ENCODE measurements around the gene BMP7. TPM values are rescaled to one million over a fixed set of nuclear protein-coding genes. Genes with fewer than 3 reads are reported as not detected.

BMP7 gene
- total and polyA plus RNA-seq, 7 donors: under 0.01 to 5.4 (median 2.5) TPM

DNA sequence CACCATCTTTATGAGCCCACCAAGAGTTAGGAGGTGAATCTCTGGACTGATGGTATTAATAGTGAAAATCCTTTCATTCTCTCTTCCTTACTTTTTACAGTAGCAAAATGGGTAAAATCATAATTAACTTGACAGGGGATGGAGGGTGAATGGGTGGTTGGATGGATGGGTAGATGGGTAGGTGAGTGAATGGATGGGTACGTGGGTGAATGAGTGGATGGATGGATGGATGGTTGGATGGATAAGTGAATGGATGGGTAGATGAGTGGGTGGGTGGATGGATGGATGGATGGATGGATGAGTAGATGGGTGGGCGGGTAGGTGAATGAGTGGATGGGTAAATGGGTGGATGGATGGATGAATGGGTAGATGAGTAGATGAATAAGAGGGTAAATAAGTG lies 63.2 kb downstream of the BMP7 start:
- peaks cover 0 to 3% (median 0%) of the 10 kb centered on the region in 4 donors for H3K9me3 ChIP-seq
- intact Hi-C loops (cut with DNase I): no loop called here
- 87 to 89% methylated on average over 2 of the region's 2 CpGs for WGBS, 2 donors

GRCh38 chr20:57202309-57202708 lies 64.1 kb downstream of the BMP7 start:
- H3K4me3 ChIP-seq: no peak overlapping the region
- H3K36me3 ChIP-seq: no peaks in the 10 kb centered on the region
- no peak for DNase-seq
- 89 to 95% methylated on average over 14 of the region's 14 CpGs for WGBS, 2 donors
- peaks cover 0 to 3% (median 0%) of the 10 kb centered on the region in 4 donors for H3K9me3 ChIP-seq
- no peak for TF ChIP-seq POLR2AphosphoS5 (IDR thresholded peaks at IDR 0.05)
- no peak for TF ChIP-seq POLR2A (IDR thresholded peaks at IDR 0.05)
- TF ChIP-seq, protein P1, sequence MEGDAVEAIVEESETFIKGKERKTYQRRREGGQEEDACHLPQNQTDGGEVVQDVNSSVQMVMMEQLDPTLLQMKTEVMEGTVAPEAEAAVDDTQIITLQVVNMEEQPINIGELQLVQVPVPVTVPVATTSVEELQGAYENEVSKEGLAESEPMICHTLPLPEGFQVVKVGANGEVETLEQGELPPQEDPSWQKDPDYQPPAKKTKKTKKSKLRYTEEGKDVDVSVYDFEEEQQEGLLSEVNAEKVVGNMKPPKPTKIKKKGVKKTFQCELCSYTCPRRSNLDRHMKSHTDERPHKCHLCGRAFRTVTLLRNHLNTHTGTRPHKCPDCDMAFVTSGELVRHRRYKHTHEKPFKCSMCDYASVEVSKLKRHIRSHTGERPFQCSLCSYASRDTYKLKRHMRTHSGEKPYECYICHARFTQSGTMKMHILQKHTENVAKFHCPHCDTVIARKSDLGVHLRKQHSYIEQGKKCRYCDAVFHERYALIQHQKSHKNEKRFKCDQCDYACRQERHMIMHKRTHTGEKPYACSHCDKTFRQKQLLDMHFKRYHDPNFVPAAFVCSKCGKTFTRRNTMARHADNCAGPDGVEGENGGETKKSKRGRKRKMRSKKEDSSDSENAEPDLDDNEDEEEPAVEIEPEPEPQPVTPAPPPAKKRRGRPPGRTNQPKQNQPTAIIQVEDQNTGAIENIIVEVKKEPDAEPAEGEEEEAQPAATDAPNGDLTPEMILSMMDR (IDR thresholded peaks at IDR 0.05): no peak
- no peak for TF ChIP-seq EP300 (IDR thresholded peaks at IDR 0.05)
- no peaks in the 10 kb centered on the region for H3K4me1 ChIP-seq
- no peak overlapping the region for H3K27ac ChIP-seq
- intact Hi-C loops (cut with DNase I): no loop called here
- peaks cover 0 to 13% (median 5%) of the 10 kb centered on the region in 3 donors for H3K27me3 ChIP-seq

More for the DNA sequence above, 63.2 kb downstream of the BMP7 start:
- TF ChIP-seq POLR2A (IDR thresholded peaks at IDR 0.05) (no peak), EP300 (IDR thresholded peaks at IDR 0.05) (no peak), POLR2AphosphoS5 (IDR thresholded peaks at IDR 0.05) (no peak)
- TF ChIP-seq, protein P1 (IDR thresholded peaks at IDR 0.05): no peak
- no peak for DNase-seq
- no peak overlapping the region for H3K27ac ChIP-seq
- peaks cover 0 to 8% (median 2%) of the 10 kb centered on the region in 3 donors for H3K27me3 ChIP-seq
- no peak overlapping the region for H3K4me3 ChIP-seq
- H3K4me1 ChIP-seq: no peaks in the 10 kb centered on the region
- no peaks in the 10 kb centered on the region for H3K36me3 ChIP-seq

- H3K27ac ChIP-seq: no peak overlapping the region
- no peaks in the 10 kb centered on the region for H3K36me3 ChIP-seq
- no peak for TF ChIP-seq EP300 (IDR thresholded peaks at IDR 0.05)
- no peak for TF ChIP-seq POLR2A (IDR thresholded peaks at IDR 0.05)
- TF ChIP-seq POLR2AphosphoS5 (IDR thresholded peaks at IDR 0.05): no peak
- TF ChIP-seq, protein P1 (IDR thresholded peaks at IDR 0.05): no peak
- intact Hi-C loops (cut with DNase I): no loop called here
- no peaks in the 10 kb centered on the region for H3K4me1 ChIP-seq
- no peak overlapping the region for H3K4me3 ChIP-seq
- DNase-seq: no peak
- H3K27me3 ChIP-seq: peaks cover 0 to 23% (median 11%) of the 10 kb centered on the region in 3 donors
- no peaks in the 10 kb centered on the region for H3K9me3 ChIP-seq
- 60 to 71% methylated on average over 7 of the region's 7 CpGs for WGBS, 2 donors
These were observed 65.4 kb downstream of the BMP7 start for GRCh38 chr20:57200882-57201695.

GRCh38 chr20:57199656-57200405 lies 66.6 kb downstream of the BMP7 start:
- WGBS, 2 donors: 84 to 87% methylated on average over 16 of the region's 16 CpGs
- TF ChIP-seq POLR2A (IDR thresholded peaks at IDR 0.05) (no peak), EP300 (IDR thresholded peaks at IDR 0.05) (no peak), POLR2AphosphoS5 (IDR thresholded peaks at IDR 0.05) (no peak)
- TF ChIP-seq, protein P1 (IDR thresholded peaks at IDR 0.05): no peak
- Histone ChIP-seq H3K4me1 (no peaks in the 10 kb centered on the region), H3K36me3 (no peaks in the 10 kb centered on the region), H3K27ac (no peak overlapping the region), H3K9me3 (no peaks in the 10 kb centered on the region), H3K4me3 (no peak overlapping the region), H3K27me3 (peaks cover 0 to 23% (median 11%) of the 10 kb centered on the region in 3 donors)
- intact Hi-C loops (cut with DNase I): no loop called here
- DNase-seq: no peak

All from sigmoid colon (tissue), 7 donors.